Measurements from ENCODE around the gene PPP1R14B.

Gene PPP1R14B

GRCh38 chr11:64230171-64230984, 16.4 kb downstream of the PPP1R14B start, which contains the start of gene DNAJC4:
Gene DNAJC4 (plus strand): TSS chr11:64230548. CDS start chr11:64230855, 307 bp downstream.
- peaks cover 61% of the 10 kb centered on the region for H3K4me1 Mint-ChIP-seq

GRCh38 chr11:64229744-64230170, 17.0 kb downstream of the PPP1R14B start:
- H3K4me3 Mint-ChIP-seq = peak overlapping the region; percentile 87
- peak overlapping the region; percentile 91 for H3K27ac Mint-ChIP-seq
- peaks cover 63% of the 10 kb centered on the region for H3K4me1 Mint-ChIP-seq
- H3K27me3 Mint-ChIP-seq = no peaks in the 10 kb centered on the region
- CTCF ChIA-PET = interaction anchor here (1.0 to 1.6 kb wide), 3 partner anchors 23 to 75 kb away, joined by 3 read pairs; partner anchors contain the start of gene FERMT3
- no peak for DNase-seq
- H3K9me3 Mint-ChIP-seq = no peaks in the 10 kb centered on the region
- H3K36me3 Mint-ChIP-seq = peaks cover 12% of the 10 kb centered on the region

More at GRCh38 chr11:64230171-64230984, 16.4 kb downstream of the PPP1R14B start, which contains the start of gene DNAJC4:
- Mint-ChIP-seq H3K27me3 (no peaks in the 10 kb centered on the region), H3K27ac (peak within 1 kb of the TSS; percentile 91), H3K4me3 (peak within 1 kb of the TSS; percentile 87), H3K36me3 (peaks cover 10% of the 10 kb centered on the region), H3K9me3 (no peaks in the 10 kb centered on the region)
- CTCF ChIA-PET = interaction anchor here (1.0 to 1.6 kb wide), 3 partner anchors 24 to 74 kb away, joined by 3 read pairs; partner anchors contain the start of gene FERMT3
- DNase-seq = peak; percentile 95

- H3K36me3 Mint-ChIP-seq = peaks cover 12% of the 10 kb centered on the region
- no peak for DNase-seq
- peaks cover 65% of the 10 kb centered on the region for H3K4me1 Mint-ChIP-seq
- CTCF ChIA-PET = no interaction called here
- H3K27me3 Mint-ChIP-seq = no peaks in the 10 kb centered on the region
- peak overlapping the region; percentile 87 for H3K4me3 Mint-ChIP-seq
- H3K9me3 Mint-ChIP-seq = no peaks in the 10 kb centered on the region
- peak overlapping the region; percentile 91 for H3K27ac Mint-ChIP-seq
Observed at GRCh38 chr11:64229090-64229743, 17.5 kb downstream of the PPP1R14B start.

GRCh38 chr11:64227405-64227956, 19.3 kb downstream of the PPP1R14B start:
- Mint-ChIP-seq H3K27ac (peak overlapping the region; percentile 83), H3K27me3 (no peaks in the 10 kb centered on the region), H3K4me3 (peak overlapping the region; percentile 86), H3K4me1 (peaks cover 59% of the 10 kb centered on the region), H3K36me3 (peaks cover 12% of the 10 kb centered on the region), H3K9me3 (no peaks in the 10 kb centered on the region)
- CTCF ChIA-PET = interaction anchor here (1.9 to 5.1 kb wide), 2 partner anchors 17 to 21 kb away, joined by 7 to 48 read pairs; partner anchors contain the start of gene FERMT3
- no peak for DNase-seq

GRCh38 chr11:64226507-64227051, 20.2 kb downstream of the PPP1R14B start:
- no peaks in the 10 kb centered on the region for H3K27me3 Mint-ChIP-seq
- CTCF ChIA-PET = interaction anchor here (1.1 to 5.1 kb wide), 5 partner anchors 9 to 24 kb away, joined by 3 to 48 read pairs (median 7); partner anchors contain the start of genes FERMT3 and FKBP2

GRCh38 chr11:64225608-64226506, 20.9 kb downstream of the PPP1R14B start, which contains the start of the genes NUDT22 and TRPT1:
Gene NUDT22 (plus strand): TSS chr11:64226274. CDS start chr11:64226653, 379 bp downstream.
Gene TRPT1 (minus strand): TSS chr11:64226186. CDS start chr11:64225860, 326 bp downstream.
- Mint-ChIP-seq H3K36me3 (peaks cover 15% of the 10 kb centered on the region), H3K27ac (peak within 1 kb of the TSS; percentile 87), H3K27me3 (no peaks in the 10 kb centered on the region), H3K4me1 (peaks cover 46% of the 10 kb centered on the region), H3K4me3 (peak within 1 kb of the TSS; percentile 86), H3K9me3 (no peaks in the 10 kb centered on the region)
- CTCF ChIA-PET = interaction anchor here (1.1 to 5.1 kb wide), 6 partner anchors 10 to 24 kb away, joined by 3 to 48 read pairs (median 6); partner anchors contain the start of genes FERMT3 and FKBP2
- DNase-seq = peak; percentile 95

More at GRCh38 chr11:64226507-64227051, 20.2 kb downstream of the PPP1R14B start:
- Mint-ChIP-seq H3K36me3 (peaks cover 12% of the 10 kb centered on the region), H3K4me1 (peaks cover 50% of the 10 kb centered on the region), H3K4me3 (peak overlapping the region; percentile 86), H3K27ac (peak overlapping the region; percentile 83), H3K9me3 (no peaks in the 10 kb centered on the region)
- DNase-seq = peak; percentile 81

GRCh38 chr11:64224891-64225607, 21.7 kb downstream of the PPP1R14B start:
- no peak for DNase-seq
- Mint-ChIP-seq H3K4me3 (peak overlapping the region; percentile 86), H3K27ac (peak overlapping the region; percentile 87), H3K27me3 (no peaks in the 10 kb centered on the region), H3K4me1 (peaks cover 44% of the 10 kb centered on the region), H3K36me3 (peaks cover 15% of the 10 kb centered on the region), H3K9me3 (no peaks in the 10 kb centered on the region)
- CTCF ChIA-PET = interaction anchor here (1.6 to 5.1 kb wide), 3 partner anchors 16 to 20 kb away, joined by 6 to 48 read pairs (median 7); partner anchors contain the start of genes FERMT3 and FKBP2

GRCh38 chr11:64224151-64224890, 22.4 kb downstream of the PPP1R14B start:
- CTCF ChIA-PET = interaction anchor here (1.8 to 5.1 kb wide), 2 partner anchors 18 to 21 kb away, joined by 6 to 48 read pairs; partner anchors contain the start of gene FERMT3
- no peak for DNase-seq
- peak overlapping the region; percentile 86 for H3K4me3 Mint-ChIP-seq
- peaks cover 12% of the 10 kb centered on the region for H3K36me3 Mint-ChIP-seq
- H3K9me3 Mint-ChIP-seq = no peaks in the 10 kb centered on the region
- H3K4me1 Mint-ChIP-seq = peaks cover 37% of the 10 kb centered on the region
- no peaks in the 10 kb centered on the region for H3K27me3 Mint-ChIP-seq
- no peak overlapping the region for H3K27ac Mint-ChIP-seq

GRCh38 chr11:64223001-64223651, 23.6 kb downstream of the PPP1R14B start:
- Mint-ChIP-seq H3K27ac (no peak overlapping the region), H3K9me3 (no peaks in the 10 kb centered on the region), H3K27me3 (no peaks in the 10 kb centered on the region), H3K4me1 (peaks cover 29% of the 10 kb centered on the region), H3K4me3 (no peak overlapping the region), H3K36me3 (peaks cover 16% of the 10 kb centered on the region)
- CTCF ChIA-PET = interaction anchor here (5.1 kb wide), 1 partner anchor 17 kb away, joined by 48 read pairs; the partner anchor contains the start of gene FERMT3
- no peak for DNase-seq

GRCh38 chr11:64222651-64223000, 24.1 kb downstream of the PPP1R14B start:
- Mint-ChIP-seq H3K36me3 (peaks cover 18% of the 10 kb centered on the region), H3K9me3 (no peaks in the 10 kb centered on the region), H3K27me3 (no peaks in the 10 kb centered on the region), H3K27ac (peak overlapping the region; percentile 24), H3K4me1 (peaks cover 24% of the 10 kb centered on the region), H3K4me3 (no peak overlapping the region)
- CTCF ChIA-PET = no interaction called here
- no peak for DNase-seq

GRCh38 chr11:64220798-64221197, 25.9 kb downstream of the PPP1R14B start:
- H3K27me3 Mint-ChIP-seq = no peaks in the 10 kb centered on the region
- peaks cover 17% of the 10 kb centered on the region for H3K4me1 Mint-ChIP-seq
- CTCF ChIA-PET = no interaction called here
- no peak for DNase-seq
- peaks cover 24% of the 10 kb centered on the region for H3K36me3 Mint-ChIP-seq
- H3K4me3 Mint-ChIP-seq = no peak overlapping the region
- H3K27ac Mint-ChIP-seq = no peak overlapping the region
- H3K9me3 Mint-ChIP-seq = no peaks in the 10 kb centered on the region
